ENCODE data around the gene TJAP1.

The TJAP1 gene

DNA sequence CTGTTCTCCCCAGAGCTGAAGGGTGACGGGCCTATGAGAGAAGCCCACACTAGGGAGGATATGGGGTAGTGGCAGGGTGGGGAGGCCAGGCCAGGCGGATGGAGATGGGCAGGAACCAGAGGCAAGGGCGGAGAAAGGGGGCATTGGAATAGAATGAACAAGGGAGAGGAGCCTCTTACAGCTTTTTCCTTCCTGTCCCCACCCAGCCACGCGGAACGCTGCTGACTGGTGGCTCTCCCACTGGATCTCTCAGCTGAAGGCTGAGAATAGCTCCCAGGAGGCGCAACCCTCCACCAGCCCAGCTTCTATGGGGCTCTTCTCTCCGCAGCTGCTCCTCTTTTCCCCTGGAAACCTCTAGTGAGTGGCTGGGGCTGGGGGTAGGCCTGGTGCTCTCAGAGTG is 32.8 kb upstream of the TJAP1 start:
- 0 out of 2 replicates have a peak, but pooled peaks cover 6% of the 10 kb centered on the region for H3K36me3 ChIP-seq (ENCODE audit: low read length)
- no peak overlapping the region for H3K4me2 ChIP-seq (ENCODE audit: low read depth, low read length, poor library complexity, severe bottlenecking)
- H3K27ac ChIP-seq (ENCODE audit: low read depth, low read length) = no peak overlapping the region
- H2AFZ ChIP-seq (ENCODE audit: low read depth, low read length, severe bottlenecking) = no peak overlapping the region
- no peaks in the 10 kb centered on the region for H3K79me2 ChIP-seq (ENCODE audit: insufficient read depth, low read length)
- H3K4me3 ChIP-seq (ENCODE audit: insufficient read depth, low read length, poor library complexity, severe bottlenecking) = no peak overlapping the region
- no peak overlapping the region for H3K9ac ChIP-seq (ENCODE audit: low read length)
- no peaks in the 10 kb centered on the region for H3K9me3 ChIP-seq (ENCODE audit: insufficient read depth, low read length)
- no peaks in the 10 kb centered on the region for H3K9me2 ChIP-seq (replicated peaks; ENCODE audit: insufficient read depth, low read length)
- H3F3A ChIP-seq (ENCODE audit: insufficient read depth) = no peaks in the 10 kb centered on the region
- no peaks in the 10 kb centered on the region for H3K27me3 ChIP-seq (ENCODE audit: low read length)
- TF ChIP-seq EZH2phosphoT487 (conservative IDR thresholded peaks at IDR 0.05; ENCODE audit: low read length) (no peak), CTCF (IDR thresholded peaks at IDR 0.05; ENCODE audit: insufficient read depth, low read length, poor library complexity, severe bottlenecking) (no peak)
- no peaks in the 10 kb centered on the region for H4K20me1 ChIP-seq (ENCODE audit: low read depth, low read length)

DNA sequence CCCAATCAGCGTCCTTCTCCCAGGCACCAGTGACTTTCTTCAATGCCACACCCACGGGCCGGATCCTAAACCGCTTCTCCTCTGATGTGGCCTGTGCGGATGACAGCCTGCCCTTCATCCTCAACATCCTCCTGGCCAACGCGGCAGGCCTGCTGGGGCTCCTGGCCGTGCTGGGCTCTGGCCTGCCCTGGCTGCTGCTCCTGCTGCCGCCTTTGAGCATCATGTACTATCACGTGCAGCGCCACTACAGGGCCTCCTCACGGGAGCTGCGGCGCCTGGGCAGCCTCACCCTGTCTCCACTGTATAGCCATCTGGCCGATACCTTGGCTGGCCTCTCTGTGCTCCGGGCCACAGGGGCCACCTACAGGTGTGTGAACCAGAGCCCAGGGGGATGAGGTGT is 31.8 kb upstream of the TJAP1 start:
- Histone ChIP-seq H3K36me3 (ENCODE audit: low read length) (0 out of 2 replicates have a peak, but pooled peaks cover 6% of the 10 kb centered on the region), H3K9me2 (replicated peaks; ENCODE audit: insufficient read depth, low read length) (no peaks in the 10 kb centered on the region), H3K79me2 (ENCODE audit: insufficient read depth, low read length) (no peaks in the 10 kb centered on the region), H3K4me2 (ENCODE audit: low read depth, low read length, poor library complexity, severe bottlenecking) (no peak overlapping the region), H3K9ac (ENCODE audit: low read length) (no peak overlapping the region), H3K9me3 (ENCODE audit: insufficient read depth, low read length) (no peaks in the 10 kb centered on the region), H3K4me3 (ENCODE audit: insufficient read depth, low read length, poor library complexity, severe bottlenecking) (no peak overlapping the region), H3K27ac (ENCODE audit: low read depth, low read length) (no peak overlapping the region), H3K27me3 (ENCODE audit: low read length) (no peaks in the 10 kb centered on the region), H3F3A (ENCODE audit: insufficient read depth) (no peaks in the 10 kb centered on the region), H2AFZ (ENCODE audit: low read depth, low read length, severe bottlenecking) (no peak overlapping the region), H4K20me1 (ENCODE audit: low read depth, low read length) (no peaks in the 10 kb centered on the region)
- TF ChIP-seq EZH2phosphoT487 (conservative IDR thresholded peaks at IDR 0.05; ENCODE audit: low read length) (no peak), CTCF (IDR thresholded peaks at IDR 0.05; ENCODE audit: insufficient read depth, low read length, poor library complexity, severe bottlenecking) (no peak)

- Histone ChIP-seq H4K20me1 (ENCODE audit: low read depth, low read length) (no peaks in the 10 kb centered on the region), H2AFZ (ENCODE audit: low read depth, low read length, severe bottlenecking) (no peak overlapping the region), H3K27ac (ENCODE audit: low read depth, low read length) (no peak overlapping the region), H3K9me2 (replicated peaks; ENCODE audit: insufficient read depth, low read length) (no peaks in the 10 kb centered on the region), H3F3A (ENCODE audit: insufficient read depth) (no peaks in the 10 kb centered on the region), H3K4me3 (ENCODE audit: insufficient read depth, low read length, poor library complexity, severe bottlenecking) (no peak overlapping the region), H3K9me3 (ENCODE audit: insufficient read depth, low read length) (no peaks in the 10 kb centered on the region), H3K79me2 (ENCODE audit: insufficient read depth, low read length) (no peaks in the 10 kb centered on the region), H3K9ac (ENCODE audit: low read length) (no peak overlapping the region), H3K27me3 (ENCODE audit: low read length) (no peaks in the 10 kb centered on the region), H3K4me2 (ENCODE audit: low read depth, low read length, poor library complexity, severe bottlenecking) (no peak overlapping the region), H3K36me3 (ENCODE audit: low read length) (0 out of 2 replicates have a peak, but pooled peaks cover 6% of the 10 kb centered on the region)
- TF ChIP-seq EZH2phosphoT487 (conservative IDR thresholded peaks at IDR 0.05; ENCODE audit: low read length) = no peak
- no peak for TF ChIP-seq CTCF (IDR thresholded peaks at IDR 0.05; ENCODE audit: insufficient read depth, low read length, poor library complexity, severe bottlenecking)
These were observed 29.8 kb upstream of the TJAP1 start for GRCh38 chr6:43447604-43448003.
